GM21737 (cell line): ENCODE results near the gene TAMALIN.

Experiments used
- ATAC-seq: cut with Tn5 transposase; IDR thresholded peaks from one replicate; pipeline ENCODE4 v1.9.1; 2021; ENCODE audit warnings: mild to moderate bottlenecking, moderate library complexity; ENCODE audit not compliant: unreplicated experiment

The TAMALIN gene

DNA sequence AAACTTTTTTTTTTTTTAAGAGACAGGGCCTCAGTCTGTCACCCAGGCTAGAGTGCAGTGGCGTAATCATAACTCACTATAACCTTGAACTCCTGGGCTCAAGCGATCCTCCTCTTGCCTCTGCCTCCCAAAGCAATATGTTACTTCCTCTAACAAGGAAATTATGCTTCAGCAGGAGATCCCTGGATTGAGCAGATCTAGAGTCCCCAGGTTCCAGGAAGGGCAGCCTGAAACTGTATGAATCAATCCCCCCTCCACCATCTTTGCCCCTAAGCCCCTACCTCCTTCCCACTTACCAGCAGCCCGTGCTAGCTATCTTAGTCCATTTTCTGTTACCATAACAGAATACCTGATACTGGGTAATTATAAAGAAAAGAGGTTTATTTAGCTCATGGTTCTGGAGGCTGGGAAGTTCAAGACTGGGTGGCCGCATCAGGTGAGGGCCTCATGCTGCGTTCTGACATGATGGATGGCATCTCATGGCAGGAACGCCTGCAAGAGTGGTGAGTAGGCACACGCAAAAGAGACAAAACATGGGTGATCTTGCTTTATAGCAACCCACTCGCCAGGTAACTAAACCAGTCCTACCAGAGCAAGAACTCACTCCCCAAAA is 5.0 kb downstream of the TAMALIN start:
- no peak for ATAC-seq

DNA sequence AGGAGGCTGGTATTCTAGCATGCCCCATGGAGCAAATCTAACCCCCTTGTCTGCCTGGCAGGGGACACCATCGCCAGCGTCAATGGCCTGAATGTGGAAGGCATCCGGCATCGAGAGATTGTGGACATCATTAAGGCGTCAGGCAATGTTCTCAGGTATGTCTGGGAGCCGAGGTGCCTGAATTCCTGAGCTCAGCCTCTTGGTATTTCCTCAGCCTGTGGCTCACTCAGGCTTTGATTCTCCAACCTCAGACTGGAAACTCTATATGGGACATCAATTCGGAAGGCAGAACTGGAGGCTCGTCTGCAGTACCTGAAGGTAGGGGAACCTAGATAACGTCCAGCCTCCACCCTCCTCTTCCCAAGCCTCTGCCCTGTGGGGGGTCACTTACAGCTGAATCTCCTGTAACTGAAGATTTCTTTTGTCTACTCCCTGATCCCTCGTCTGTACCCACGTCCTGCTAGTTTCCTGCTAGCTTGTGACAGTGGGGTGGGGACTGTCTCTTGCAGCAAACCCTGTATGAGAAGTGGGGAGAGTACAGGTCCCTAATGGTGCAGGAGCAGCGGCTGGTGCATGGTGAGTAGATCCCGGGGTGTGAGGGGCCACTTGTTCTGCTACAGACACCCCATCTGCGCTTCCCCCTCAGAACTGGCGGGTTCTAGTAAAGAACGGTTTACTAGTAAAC is 7.0 kb downstream of the TAMALIN start:
- no peak for ATAC-seq

DNA sequence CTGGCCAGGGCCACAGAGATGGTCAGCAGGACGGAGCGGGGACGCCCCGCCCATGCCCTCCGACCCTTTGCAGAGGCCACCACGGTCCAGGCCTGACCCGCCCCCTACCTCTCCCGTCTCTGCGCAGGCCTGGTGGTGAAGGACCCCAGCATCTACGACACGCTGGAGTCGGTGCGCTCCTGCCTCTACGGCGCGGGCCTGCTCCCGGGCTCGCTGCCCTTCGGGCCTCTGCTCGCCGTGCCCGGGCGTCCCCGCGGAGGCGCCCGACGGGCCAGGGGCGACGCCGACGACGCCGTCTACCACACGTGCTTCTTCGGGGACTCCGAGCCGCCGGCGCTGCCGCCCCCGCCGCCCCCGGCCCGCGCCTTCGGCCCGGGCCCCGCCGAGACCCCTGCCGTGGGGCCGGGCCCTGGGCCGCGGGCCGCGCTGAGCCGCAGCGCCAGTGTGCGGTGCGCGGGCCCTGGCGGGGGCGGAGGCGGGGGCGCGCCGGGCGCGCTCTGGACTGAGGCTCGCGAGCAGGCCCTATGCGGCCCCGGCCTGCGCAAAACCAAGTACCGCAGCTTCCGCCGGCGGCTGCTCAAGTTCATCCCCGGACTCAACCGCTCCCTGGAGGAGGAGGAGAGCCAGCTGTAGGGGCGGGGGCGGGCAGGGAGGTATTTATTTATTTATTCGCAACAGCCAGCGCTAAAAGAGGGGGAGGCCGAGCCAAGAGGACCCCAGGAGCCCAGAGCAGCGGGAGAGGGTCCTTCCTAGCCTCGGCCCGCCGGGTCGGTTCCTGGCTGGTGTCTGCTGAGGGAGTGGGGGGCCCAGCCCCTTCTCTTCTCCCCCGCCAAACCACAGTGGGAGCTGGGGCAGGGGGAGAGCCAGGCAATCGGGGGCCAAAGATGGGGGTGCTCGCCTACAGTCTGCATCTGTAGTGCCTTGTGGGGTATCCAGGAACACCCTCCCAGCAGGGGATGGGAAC is 8.1 kb downstream of the TAMALIN start:
- no peak for ATAC-seq

DNA sequence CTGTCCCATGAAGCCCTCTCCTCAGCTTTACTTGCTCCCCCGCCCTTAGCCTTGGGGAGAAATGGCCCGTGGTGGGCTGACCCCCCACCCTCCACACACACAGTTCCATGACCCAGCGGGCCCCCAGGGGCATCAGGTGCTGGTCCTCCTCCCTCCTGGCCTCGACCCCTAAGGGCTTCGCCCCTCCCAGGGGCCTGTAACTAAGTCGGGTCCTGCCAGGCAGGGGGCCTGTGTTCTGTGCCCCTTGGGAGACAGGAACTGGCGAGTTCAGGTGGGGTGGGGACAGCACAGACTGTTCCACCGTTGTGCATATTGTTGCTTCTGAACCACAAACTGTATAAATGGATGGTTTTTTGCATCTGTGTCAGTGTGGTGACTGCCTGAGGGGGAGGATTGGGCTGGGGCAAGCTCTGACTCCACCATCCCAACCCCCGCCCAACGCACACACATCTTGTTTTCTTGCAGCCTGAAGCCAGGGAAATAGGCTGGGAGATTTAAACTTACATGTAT is 8.8 kb downstream of the TAMALIN start:
- ATAC-seq, result no peak

DNA sequence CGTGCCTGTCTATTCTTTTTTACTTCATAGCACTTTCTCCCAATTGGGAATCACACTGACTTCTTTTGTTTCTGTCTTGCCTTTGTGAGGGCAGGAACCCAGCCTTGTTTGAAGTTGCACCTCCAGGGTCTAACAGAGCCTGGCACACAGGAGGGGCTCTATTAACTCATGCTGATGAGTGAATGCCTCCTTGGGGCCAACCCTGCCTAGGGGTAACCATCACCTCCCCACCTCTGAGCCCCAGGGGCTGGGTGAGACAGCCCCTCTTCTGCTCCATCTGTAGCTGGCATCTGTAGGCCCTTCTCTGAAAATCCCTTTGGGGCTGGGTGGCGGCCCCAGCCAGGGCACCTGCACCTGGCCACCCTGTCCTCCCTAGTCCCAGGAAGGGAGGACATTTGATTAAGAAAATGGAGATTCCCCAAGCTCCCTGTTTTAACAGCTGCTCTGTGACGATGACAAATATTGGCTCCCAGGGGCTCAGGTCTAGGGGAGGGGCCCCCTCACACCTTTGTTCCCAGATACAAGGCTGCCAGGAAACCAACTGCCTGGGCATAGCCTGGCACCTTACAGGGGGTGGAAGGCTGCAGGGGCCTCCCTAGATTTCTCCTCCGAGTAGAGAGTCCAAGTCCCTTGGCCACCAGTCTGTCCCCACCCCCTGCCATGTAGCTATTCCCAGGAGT is 11.8 kb downstream of the TAMALIN start:
- no peak for ATAC-seq

DNA sequence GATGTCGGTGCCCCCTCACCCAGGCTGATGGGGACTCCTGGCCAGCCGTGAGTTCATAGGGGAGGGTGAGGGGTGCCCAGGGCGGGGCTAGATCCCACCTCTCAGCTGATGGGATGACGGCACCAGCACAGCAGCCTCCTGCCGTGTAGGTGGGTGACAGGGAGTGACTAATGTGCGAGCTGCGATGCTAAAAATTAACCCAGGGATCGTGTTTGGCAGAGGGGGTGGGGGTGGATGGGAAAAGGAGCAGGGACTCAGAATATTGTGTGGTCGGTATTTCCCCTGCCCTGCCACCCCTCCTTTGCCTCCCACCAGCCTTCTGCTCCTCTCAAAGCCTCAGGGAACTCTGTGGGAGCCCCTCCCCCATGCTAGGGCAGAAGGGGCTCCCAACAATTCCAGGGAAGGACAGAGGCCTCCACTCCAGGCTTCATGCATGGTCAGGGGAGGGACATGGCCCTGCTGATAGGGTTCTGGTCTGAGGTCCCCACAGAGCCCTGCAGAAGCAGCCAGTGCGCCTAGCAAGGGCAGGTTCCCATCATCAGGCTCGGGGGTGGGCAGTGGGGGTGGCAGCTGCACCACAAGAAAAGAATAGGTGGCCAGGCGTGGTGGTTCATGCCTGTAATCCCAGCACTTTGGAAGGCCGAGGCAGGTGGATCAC is 12.5 kb downstream of the TAMALIN start:
- ATAC-seq, result no peak

DNA sequence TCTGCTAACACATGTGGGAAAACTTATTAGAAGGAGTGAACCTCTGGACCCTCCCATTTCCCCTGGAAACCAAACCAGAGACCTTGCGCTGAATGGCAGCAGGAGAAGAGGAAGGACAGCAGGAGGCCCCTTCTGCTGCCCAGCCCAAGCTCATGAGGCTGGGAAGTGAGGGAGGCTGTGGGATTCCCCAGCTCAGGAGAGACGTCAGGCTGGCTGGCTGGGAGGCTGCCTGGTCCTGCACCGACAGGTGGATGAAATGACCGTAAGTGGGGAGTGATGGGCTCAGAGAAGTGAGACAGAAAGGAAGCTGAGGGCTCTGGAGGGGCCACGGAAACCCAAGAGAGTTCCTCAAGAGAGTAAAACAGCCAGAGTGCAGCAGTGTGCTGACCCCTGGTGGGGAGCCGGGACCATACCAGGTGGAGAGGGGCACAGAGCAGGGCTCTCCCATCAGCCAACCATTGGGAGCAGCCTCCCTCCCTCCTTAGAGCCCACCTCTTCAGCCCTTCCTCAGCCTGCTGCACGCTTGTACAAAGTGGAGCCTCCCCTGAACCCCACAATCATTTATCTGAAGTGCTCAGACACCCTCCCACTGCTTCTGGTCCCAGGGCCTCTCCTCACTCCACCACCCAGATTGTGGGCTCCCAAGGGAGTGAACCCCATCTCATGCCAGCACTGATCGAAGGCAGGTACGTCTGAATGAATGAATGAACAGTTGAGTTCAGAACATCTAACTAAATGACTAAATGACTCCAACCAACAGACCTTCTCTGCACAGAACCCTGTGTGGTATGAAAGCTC is 14.0 kb downstream of the TAMALIN start:
- ATAC-seq, result no peak

DNA sequence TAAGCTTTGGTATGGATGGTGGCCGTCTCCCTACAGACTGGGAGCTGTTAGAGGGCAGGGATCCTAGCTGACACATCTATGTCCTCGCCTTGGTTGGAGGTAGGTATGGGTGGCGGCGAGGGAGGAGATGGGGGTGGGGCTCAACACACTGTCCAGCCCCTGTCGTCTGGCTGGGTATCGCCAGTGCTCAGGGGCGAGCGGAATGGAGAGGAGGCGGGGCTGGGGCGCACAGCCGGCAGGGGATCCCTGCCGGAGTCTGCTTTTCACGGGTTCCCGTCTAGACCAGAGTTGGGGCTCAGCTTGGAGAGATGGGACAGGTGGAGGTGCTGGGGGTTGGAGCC is 16.1 kb downstream of the TAMALIN start:
- ATAC-seq, result peak; percentile 2

DNA sequence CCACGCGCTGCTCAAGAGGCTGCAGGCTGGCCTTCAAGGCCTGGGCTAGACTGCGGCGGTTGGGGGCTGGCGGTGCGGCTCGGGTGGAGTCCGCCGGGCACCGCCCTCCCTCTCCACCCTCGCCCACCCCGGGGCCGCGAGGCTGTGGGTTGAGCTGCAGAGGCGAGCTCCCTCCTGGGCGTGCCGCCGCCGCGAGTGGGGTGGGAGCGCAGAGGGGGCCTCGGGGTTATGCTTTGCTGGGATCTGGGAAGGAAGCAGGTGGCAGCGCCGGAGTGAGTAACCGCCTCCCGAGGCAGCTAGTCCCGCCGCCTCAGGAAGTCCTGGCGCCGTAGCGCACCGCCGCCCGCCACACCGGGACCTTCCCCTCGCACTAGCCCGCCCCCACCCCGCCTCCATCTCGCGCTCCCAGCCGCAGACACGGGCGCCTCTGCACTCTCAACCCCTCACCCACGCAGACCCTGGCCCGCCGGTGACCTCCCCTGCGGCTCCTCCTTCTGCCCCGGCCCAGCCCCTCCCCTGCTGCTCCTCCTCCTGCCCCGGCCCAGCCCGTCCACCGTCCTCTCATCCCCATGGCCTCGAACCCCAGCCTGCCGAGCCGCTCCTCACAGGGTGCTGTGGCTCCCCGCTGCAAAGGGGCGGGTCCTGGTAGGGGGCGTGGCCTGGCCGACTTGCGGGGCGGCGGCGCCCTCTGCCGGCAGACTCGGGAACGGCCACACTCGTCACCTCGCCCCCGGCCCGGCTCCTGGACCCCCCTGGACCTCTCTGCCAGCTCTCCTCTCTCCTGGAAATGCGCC is 16.6 kb downstream of the TAMALIN start:
- ATAC-seq, result peak; percentile 39

DNA sequence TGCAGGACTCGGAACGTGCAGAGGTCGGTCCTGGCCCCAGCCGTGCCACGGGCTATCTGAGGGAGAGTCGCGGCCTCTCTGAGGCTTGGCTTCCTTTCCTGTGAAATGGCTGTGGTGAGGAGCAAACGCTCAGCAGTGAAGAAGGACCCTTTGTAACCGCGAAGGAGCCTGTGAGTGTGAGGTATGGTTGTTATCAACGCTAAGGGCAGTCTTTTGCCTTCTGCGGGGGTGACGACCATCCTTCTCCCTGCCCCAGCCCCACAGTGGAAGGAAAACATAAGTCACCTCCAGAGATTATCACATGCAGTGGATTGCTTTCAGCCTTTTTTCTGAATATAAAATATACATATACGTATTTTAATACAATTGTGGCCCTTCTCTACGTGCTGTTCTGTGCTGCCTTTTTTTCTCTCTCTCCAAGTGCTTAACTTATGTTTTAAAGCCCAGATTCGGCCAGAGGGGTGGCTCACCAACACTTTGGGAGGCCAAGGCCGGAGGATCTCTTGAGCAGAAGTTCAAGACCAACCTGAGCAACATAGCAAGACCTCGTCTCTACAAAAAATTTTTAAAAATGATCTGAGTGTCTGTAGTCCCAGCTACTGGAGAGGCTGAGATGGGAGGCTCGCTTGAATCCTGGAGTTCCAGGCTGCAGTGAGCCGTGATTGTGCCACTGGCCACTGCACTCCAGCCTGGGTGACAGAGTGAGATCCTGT is 17.4 kb downstream of the TAMALIN start:
- peak; percentile 15 for ATAC-seq

DNA sequence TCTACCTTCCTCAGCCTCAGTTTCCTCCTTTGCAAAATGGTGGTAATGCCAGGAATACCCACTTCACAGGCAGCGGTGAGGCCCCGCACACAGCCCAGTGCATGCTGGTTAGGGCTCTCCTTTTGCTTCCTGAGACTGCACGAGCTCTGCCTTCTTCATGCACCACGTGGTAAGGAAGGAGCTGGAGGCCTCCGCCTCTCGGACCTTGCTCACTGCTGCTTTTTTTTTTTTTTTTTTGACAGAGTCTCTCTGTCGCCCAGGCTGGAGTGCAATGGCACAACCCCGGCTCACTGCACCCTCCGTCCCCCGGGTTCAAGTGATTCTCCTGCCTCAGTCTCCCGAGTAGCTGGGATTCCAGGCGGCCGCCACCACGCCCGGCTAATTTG is 18.1 kb downstream of the TAMALIN start:
- no peak for ATAC-seq

DNA sequence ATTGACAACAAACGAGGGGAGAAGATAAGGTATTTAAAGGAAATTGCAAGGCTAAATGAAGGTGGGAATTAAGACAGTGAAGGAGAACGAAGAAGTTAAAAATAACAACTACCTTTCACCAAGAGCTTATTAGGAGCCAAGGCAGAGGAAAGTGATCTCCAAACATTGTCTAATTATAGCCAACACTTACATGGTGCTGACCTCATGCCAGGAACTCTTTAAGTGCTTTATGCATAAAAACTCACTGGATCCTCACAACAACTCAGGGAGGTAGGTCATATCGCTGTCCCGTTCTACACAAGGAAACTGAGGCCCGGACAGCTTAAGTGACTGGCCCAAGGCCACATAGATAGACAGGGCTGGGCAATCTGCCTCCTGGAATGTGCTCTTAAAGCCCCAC is 19.5 kb downstream of the TAMALIN start:
- no peak for ATAC-seq

DNA sequence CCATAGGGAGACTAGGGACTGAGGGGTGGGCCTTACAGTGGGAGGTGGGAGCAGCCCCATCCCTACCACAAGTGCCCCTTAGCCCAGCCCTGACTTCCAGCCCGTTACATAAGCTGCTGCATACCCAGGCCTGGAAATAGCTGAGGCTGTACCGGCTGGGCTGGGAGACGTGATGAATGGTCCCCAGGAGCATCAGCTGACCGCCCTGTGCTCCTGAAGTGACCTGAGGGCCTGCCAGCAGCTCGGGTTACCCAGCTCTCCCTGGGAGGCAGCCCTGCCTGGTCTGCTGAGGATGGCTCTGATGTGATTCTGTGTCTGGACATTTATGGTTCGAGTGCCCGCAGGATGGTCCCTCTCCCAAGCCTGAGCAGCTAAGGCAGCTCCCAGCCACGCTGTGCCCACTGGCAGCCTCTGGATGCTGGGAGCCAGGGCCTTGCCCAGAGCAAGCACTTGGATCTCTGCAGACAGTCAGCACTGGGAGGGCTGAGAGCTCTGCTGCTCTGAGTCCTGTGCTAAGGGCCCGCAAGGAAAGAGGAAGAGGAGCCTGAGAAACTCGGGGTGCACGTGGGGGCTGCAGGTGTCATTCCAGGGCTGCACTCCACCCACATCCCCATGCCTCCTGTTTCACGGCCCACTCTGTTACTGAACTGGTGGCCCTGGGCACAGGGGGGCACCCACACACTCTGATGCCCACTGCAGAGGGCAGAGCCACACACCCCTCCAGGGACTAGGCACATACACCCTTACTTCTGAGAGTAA is 20.5 kb downstream of the TAMALIN start:
- ATAC-seq, result no peak

DNA sequence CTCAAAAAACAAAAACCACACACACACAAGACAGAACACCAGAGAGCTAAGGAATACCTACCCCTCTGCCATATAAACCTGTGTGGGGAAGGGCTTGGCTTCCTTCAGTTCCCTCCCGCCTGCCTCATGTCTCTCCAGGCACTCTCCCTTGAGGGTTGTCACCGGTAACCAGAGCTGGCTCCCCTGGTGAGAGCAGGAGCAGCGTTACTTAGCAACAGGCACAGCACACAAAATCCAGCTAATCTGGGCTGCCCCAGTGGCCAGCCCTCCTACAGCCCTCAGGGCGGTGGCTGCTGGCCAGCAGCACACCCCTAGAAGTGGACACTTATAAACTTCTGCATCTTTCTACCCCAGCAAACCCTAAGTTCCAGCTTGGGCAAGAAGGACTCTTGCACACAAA is 22.9 kb downstream of the TAMALIN start:
- ATAC-seq, result no peak

DNA sequence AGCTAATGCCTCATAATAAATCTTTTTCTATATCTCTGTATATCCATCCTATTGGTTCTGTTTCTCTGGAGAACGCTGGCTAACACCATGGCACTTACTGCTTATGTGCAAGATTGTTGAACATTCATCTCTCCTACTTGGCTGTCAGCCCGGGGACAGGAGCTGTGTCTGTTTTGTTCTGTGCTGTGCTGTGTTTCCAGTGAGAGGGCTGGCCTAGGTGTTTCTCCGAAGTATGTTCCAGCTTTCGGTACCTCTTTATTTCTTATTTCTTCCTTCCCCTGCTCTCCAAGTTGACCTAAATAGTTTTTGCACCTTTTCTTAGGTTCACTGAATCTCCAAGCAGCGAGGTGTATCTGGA is 25.7 kb downstream of the TAMALIN start:
- no peak for ATAC-seq

DNA sequence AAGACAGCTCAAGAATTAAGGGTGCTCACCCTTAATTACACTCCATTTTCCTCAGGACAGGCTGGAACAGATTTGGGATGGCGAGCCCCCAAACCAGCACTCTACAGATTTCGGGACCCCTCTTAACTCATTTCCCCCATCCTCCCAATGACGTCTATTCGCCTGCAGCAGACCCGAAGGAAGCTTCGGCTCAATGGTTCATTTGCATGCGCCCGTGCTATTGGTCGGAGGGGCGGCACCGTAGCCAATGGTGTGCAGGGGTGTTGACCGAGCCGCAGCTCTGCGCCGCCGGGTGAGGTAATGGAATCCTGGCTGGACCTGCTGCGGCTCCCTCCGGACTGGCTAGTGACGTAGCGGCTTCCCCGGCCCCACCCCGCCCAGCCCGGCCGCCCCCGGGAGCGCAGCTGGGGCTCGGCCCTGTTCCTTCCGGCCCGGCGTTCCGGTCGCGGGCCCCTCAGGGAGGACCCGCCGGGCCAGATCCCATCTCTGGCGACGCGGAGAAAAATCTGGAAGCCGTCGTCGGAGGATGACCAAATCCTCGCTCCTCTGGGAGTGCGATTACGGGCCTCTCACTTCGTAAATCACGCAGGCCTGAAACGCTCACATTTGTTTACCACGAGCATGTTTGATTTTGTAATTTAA is 26.2 kb downstream of the TAMALIN start:
- peak; percentile 88 for ATAC-seq

DNA sequence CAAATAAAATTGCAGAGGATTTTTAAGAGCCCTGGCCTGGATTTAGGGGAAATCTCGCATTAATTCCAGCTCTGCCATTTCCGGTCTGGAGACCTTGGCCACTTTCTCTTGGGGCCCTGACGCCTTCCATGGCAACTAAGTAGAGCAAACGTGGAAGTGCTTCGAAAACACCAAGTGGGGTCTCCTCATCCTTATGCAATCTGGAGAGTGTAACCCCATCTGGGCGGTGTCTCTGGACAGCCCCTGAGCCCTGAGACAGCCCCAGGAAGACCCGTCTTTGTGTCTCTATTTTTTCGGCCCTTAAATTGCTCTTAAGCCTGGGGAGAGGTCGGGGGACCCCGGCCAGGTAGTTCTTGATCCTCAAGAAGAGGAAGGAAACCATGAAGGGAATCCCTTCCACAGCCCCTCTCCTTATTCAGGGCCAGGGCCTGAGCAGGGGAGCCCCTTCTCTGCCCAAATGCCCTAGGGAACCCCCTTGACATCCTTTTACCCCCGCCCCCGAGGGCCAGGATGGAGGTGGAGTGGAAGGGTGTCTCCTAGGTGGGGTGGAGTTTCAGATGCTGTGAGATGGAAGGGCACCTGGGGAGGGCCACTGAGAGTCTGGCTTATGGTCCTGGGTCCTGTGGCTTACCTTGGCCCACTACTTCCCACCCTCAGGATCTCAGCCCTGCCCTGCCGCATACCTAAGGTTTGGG is 26.8 kb downstream of the TAMALIN start:
- ATAC-seq, result no peak
